ENCODE data around the gene MAT1A. TPM values are rescaled to one million over a fixed set of nuclear protein-coding genes. Genes with fewer than 3 reads are reported as not detected.

MAT1A gene
- total RNA-seq, 1 experiment from 2014 or later: 2.3 TPM

- CTCF ChIA-PET: interaction anchor here (0.7 kb wide), 1 partner anchor 19 kb away, joined by 3 read pairs; no protein-coding TSS in a partner anchor
- no peak for TF ChIP-seq MXD4 (CRISPR knock-in tag; IDR thresholded peaks at IDR 0.05; ENCODE audit: borderline replicate concordance)
- no peak for TF ChIP-seq JAZF1 (CRISPR knock-in tag; IDR thresholded peaks at IDR 0.05)
- TF ChIP-seq, protein P1, sequence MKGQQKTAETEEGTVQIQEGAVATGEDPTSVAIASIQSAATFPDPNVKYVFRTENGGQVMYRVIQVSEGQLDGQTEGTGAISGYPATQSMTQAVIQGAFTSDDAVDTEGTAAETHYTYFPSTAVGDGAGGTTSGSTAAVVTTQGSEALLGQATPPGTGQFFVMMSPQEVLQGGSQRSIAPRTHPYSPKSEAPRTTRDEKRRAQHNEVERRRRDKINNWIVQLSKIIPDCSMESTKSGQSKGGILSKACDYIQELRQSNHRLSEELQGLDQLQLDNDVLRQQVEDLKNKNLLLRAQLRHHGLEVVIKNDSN (CRISPR knock-in tag; IDR thresholded peaks at IDR 0.05): no peak
- no peak for TF ChIP-seq NFYB (CRISPR knock-in tag; conservative IDR thresholded peaks at IDR 0.05; ENCODE audit: low read depth)
- TF ChIP-seq, protein P2, sequence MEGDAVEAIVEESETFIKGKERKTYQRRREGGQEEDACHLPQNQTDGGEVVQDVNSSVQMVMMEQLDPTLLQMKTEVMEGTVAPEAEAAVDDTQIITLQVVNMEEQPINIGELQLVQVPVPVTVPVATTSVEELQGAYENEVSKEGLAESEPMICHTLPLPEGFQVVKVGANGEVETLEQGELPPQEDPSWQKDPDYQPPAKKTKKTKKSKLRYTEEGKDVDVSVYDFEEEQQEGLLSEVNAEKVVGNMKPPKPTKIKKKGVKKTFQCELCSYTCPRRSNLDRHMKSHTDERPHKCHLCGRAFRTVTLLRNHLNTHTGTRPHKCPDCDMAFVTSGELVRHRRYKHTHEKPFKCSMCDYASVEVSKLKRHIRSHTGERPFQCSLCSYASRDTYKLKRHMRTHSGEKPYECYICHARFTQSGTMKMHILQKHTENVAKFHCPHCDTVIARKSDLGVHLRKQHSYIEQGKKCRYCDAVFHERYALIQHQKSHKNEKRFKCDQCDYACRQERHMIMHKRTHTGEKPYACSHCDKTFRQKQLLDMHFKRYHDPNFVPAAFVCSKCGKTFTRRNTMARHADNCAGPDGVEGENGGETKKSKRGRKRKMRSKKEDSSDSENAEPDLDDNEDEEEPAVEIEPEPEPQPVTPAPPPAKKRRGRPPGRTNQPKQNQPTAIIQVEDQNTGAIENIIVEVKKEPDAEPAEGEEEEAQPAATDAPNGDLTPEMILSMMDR (IDR thresholded peaks at IDR 0.05): no peak
- no peak for TF ChIP-seq OVOL2 (CRISPR knock-in tag; IDR thresholded peaks at IDR 0.05; ENCODE audit: borderline replicate concordance)
- Mint-ChIP-seq H3K9me3 (no peaks in the 10 kb centered on the region), H3K27me3 (ENCODE audit: low read depth) (no peaks in the 10 kb centered on the region; the same call in 1 of the 2 replicates), H3K4me3 (no peak overlapping the region), H3K27ac (no peak overlapping the region), H3K36me3 (no peaks in the 10 kb centered on the region), H3K4me1 (peaks cover 14% of the 10 kb centered on the region)
- POLR2A ChIA-PET: interaction anchor here (0.6 kb wide), 1 partner anchor 128 kb away, joined by 4 read pairs; no protein-coding TSS in a partner anchor
- DNase-seq (ENCODE audit: low spot score): no peak
- ATAC-seq: no peak
Measured at GRCh38 chr10:80280071-80280800, 9.2 kb downstream of the MAT1A start.

DNA sequence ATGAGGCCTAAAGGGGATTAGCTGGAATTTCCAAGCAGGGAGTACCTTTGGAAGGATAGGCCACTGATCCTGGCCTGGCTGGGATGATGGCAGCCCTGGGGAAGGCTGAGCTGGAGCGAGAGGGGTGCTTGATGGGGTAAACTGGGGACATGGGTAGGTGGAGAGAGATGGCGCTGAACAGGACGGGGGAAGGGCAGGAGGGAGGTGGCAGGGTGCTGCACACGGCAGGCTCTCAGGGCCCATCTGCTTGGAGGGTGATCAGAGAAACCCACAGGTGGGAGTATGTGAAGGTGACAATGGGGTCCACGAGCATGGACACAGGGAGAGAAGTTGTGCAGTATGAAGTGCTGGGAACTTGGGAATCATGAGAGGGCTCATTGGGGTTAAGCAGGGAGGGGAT lies 10.3 kb downstream of the MAT1A start:
- Mint-ChIP-seq H3K9me3 (no peaks in the 10 kb centered on the region), H3K27ac (no peak overlapping the region), H3K36me3 (no peaks in the 10 kb centered on the region), H3K4me1 (peaks cover 14% of the 10 kb centered on the region), H3K4me3 (no peak overlapping the region), H3K27me3 (ENCODE audit: low read depth) (no peaks in the 10 kb centered on the region; the same call in 1 of the 2 replicates)
- ChIA-PET CTCF (no interaction called here), POLR2A (no interaction called here)
- TF ChIP-seq MAX (CRISPR knock-in tag; IDR thresholded peaks at IDR 0.05) (no peak), JAZF1 (CRISPR knock-in tag; IDR thresholded peaks at IDR 0.05) (no peak), IRF1 (CRISPR knock-in tag; IDR thresholded peaks at IDR 0.05) (no peak), SMAD4 (CRISPR knock-in tag; IDR thresholded peaks at IDR 0.05) (no peak), ZNF263 (CRISPR knock-in tag; IDR thresholded peaks at IDR 0.05; ENCODE audit: low read depth) (no peak), SOX15 (CRISPR knock-in tag; IDR thresholded peaks at IDR 0.05) (no peak), ZNF416 (CRISPR knock-in tag; IDR thresholded peaks at IDR 0.05) (no peak), NR2C2 (CRISPR knock-in tag; IDR thresholded peaks at IDR 0.05) (no peak), ZNF512 (CRISPR knock-in tag; IDR thresholded peaks at IDR 0.05; ENCODE audit: borderline replicate concordance) (no peak), NFYB (CRISPR knock-in tag; conservative IDR thresholded peaks at IDR 0.05; ENCODE audit: low read depth) (no peak), TEAD1 (CRISPR knock-in tag; IDR thresholded peaks at IDR 0.05) (no peak), GTF2I (CRISPR knock-in tag; conservative IDR thresholded peaks at IDR 0.05) (no peak), IRF2 (CRISPR knock-in tag; IDR thresholded peaks at IDR 0.05; ENCODE audit: borderline replicate concordance, low read depth) (no peak), MYBL2 (CRISPR knock-in tag; IDR thresholded peaks at IDR 0.05) (no peak)
- TF ChIP-seq, protein P3, sequence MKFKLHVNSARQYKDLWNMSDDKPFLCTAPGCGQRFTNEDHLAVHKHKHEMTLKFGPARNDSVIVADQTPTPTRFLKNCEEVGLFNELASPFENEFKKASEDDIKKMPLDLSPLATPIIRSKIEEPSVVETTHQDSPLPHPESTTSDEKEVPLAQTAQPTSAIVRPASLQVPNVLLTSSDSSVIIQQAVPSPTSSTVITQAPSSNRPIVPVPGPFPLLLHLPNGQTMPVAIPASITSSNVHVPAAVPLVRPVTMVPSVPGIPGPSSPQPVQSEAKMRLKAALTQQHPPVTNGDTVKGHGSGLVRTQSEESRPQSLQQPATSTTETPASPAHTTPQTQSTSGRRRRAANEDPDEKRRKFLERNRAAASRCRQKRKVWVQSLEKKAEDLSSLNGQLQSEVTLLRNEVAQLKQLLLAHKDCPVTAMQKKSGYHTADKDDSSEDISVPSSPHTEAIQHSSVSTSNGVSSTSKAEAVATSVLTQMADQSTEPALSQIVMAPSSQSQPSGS (CRISPR knock-in tag; IDR thresholded peaks at IDR 0.05; ENCODE audit: borderline replicate concordance, low read depth): no peak
- ATAC-seq (no peak), DNase-seq (ENCODE audit: low spot score) (no peak)

Measured in WTC11 (cell line).